HEK293 (cell line): ENCODE results near the gene AJM1.
"Not testable (repeated sequence)": the region's sequence is repeated elsewhere in the genome, so short reads cannot be mapped to it uniquely, and the experiment has no call there.

Experiments
- CTCF ChIA-PET: fragments of 350-600 bp; formaldehyde crosslinking; extraction: SDS; loops from one replicate; lab custom pipeline; 2021; ENCODE audit warnings: antibody characterized with exemption; lab: Yijun Ruan, JAX
- POLR2A ChIA-PET: fragments of 300-600 bp; formaldehyde crosslinking; extraction: SDS; loops from one replicate; lab custom pipeline; 2020; ENCODE audit warnings: antibody characterized with exemption, inconsistent platforms; lab: Yijun Ruan, JAX
- H3K27ac ChIP-seq: fragments of 200-500 bp; sonication (Bioruptor generic); 2 replicates; pipeline ENCODE4 v1.5.1; 2014; ENCODE audit warnings: low read depth, low read length, control low read depth, inconsistent platforms; ENCODE audit errors: extremely low read depth
- H3K36me3 ChIP-seq, 2 experiments: fragments of 200-500 bp in 1 of 2; sonication (Bioruptor generic) in 1 of 2; 1 replicate in 1 of 2; 2 replicates in 1 of 2; pipeline ENCODE4 v1.5.1; 2014 to 2017; ENCODE audit warnings: inconsistent platforms in 2 of 2, low read length in 2 of 2; ENCODE audit not compliant: control insufficient read depth in 2 of 2, insufficient read depth in 1 of 2
- H3K4me1 ChIP-seq: fragments of 200-500 bp; sonication (Bioruptor generic); 2 replicates; pipeline ENCODE4 v1.5.1; 2014; ENCODE audit warnings: mild to moderate bottlenecking, low read length, inconsistent platforms; ENCODE audit not compliant: control insufficient read depth, insufficient read depth
- H3K4me3 ChIP-seq: 2 replicates; pipeline ENCODE4 v1.5.1; 2011; ENCODE audit warnings: low read depth, mild to moderate bottlenecking, control low read depth, low read length, moderate library complexity
- H3K9me3 ChIP-seq: fragments of 200-500 bp; sonication (Bioruptor generic); 2 replicates; pipeline ENCODE4 v1.5.1; 2014; ENCODE audit warnings: low read depth, low read length, inconsistent platforms; ENCODE audit not compliant: control insufficient read depth, insufficient read depth
- CTCF ChIP-seq: fragments of 450-650 bp; formaldehyde crosslinking; IDR thresholded peaks from 2 replicates; pipeline ENCODE4 v1.5.1; 2016; ENCODE audit warnings: missing biosample characterization, missing genetic modification characterization
- GLIS1 ChIP-seq: fragments of 450-650 bp; formaldehyde crosslinking; IDR thresholded peaks from 2 replicates; pipeline ENCODE4 v1.5.1; 2016; ENCODE audit warnings: missing biosample characterization, missing genetic modification characterization
- GLIS2 ChIP-seq: fragments of 450-650 bp; formaldehyde crosslinking; IDR thresholded peaks from 2 replicates; pipeline ENCODE4 v1.5.1; 2016; ENCODE audit warnings: missing biosample characterization, missing genetic modification characterization
- KLF1 ChIP-seq: fragments of 450-650 bp; formaldehyde crosslinking; IDR thresholded peaks from 2 replicates; pipeline ENCODE4 v1.5.1; 2016; ENCODE audit warnings: missing biosample characterization, missing genetic modification characterization
- KLF10 ChIP-seq: fragments of 450-650 bp; IDR thresholded peaks from 2 replicates; pipeline ENCODE4 v1.5.1; 2018; ENCODE audit warnings: missing biosample characterization, mild to moderate bottlenecking, missing genetic modification characterization
- KLF8 ChIP-seq: fragments of 450-650 bp; formaldehyde crosslinking; IDR thresholded peaks from 2 replicates; pipeline ENCODE4 v1.5.1; 2016; ENCODE audit warnings: missing biosample characterization, missing genetic modification characterization
- KLF9 ChIP-seq: fragments of 450-650 bp; formaldehyde crosslinking; IDR thresholded peaks from 2 replicates; pipeline ENCODE4 v1.5.1; 2016; ENCODE audit warnings: missing biosample characterization, missing genetic modification characterization, low read depth
- SP3 ChIP-seq: fragments of 450-650 bp; formaldehyde crosslinking; IDR thresholded peaks from 2 replicates; pipeline ENCODE4 v1.5.1; 2016; ENCODE audit warnings: missing biosample characterization, missing genetic modification characterization
- ZNF138 ChIP-seq: fragments of 450-650 bp; formaldehyde crosslinking; IDR thresholded peaks from 2 replicates; pipeline ENCODE4 v1.5.1; 2016; ENCODE audit warnings: missing biosample characterization, missing genetic modification characterization, borderline replicate concordance
- ZNF335 ChIP-seq: fragments of 450-650 bp; formaldehyde crosslinking; conservative IDR thresholded peaks from 2 replicates; pipeline ENCODE4 v1.5.1; 2016; ENCODE audit warnings: missing biosample characterization, missing genetic modification characterization

The AJM1 gene

GRCh38 chr9:136843159-136843800 lies 1.0 kb downstream of the AJM1 start:
- H3K4me1 ChIP-seq, H3K27ac ChIP-seq, H3K4me3 ChIP-seq, H3K9me3 ChIP-seq: not testable (repeated sequence)
- POLR2A ChIA-PET = interaction anchor here (0.6 to 3.7 kb wide), 5 partner anchors 36 to 59 kb away, joined by 3 to 17 read pairs (median 10); partner anchors contain the start of genes RABL6 and TRAF2
- TF ChIP-seq GLIS2 (tag by site-specific recombination) (peak; percentile 62), KLF8 (tag by site-specific recombination) (peak; percentile 13; the same call in 1 of the 2 replicates), GLIS1 (tag by site-specific recombination) (peak; percentile 79), ZNF335 (tag by site-specific recombination) (0 out of 2 replicates have a peak, but pooled peaks have one; percentile 19)
- CTCF ChIA-PET = interaction anchor here (0.6 to 3.6 kb wide), 26 partner anchors 11 to 1406 kb away, joined by 3 to 27 read pairs (median 4); partner anchors contain the start of gene LCN15
- H3K36me3 ChIP-seq = peaks cover 0 to 25% of the 10 kb centered on the region in 2 experiments; a peak in 1 of 3 replicates

- not testable (repeated sequence) for H3K4me3 ChIP-seq, H3K27ac ChIP-seq
- peaks cover 0 to 18% of the 10 kb centered on the region in 2 experiments; a peak in 1 of 3 replicates for H3K36me3 ChIP-seq
- TF ChIP-seq KLF9 (tag by site-specific recombination) (peak; percentile 84), KLF1 (tag by site-specific recombination) (0 out of 2 replicates have a peak, but pooled peaks have one; percentile 36), CTCF (tag by site-specific recombination) (0 out of 2 replicates have a peak, but pooled peaks have one; percentile 49), KLF10 (tag by site-specific recombination) (peak; percentile 47; the same call in 1 of the 2 replicates)
- TF ChIP-seq, all 188 proteins: peak for 4; not testable (repeated sequence) for 184
- ChIA-PET POLR2A (interaction anchor here (0.6 to 3.7 kb wide), 2 partner anchors 44 to 58 kb away, joined by 3 to 17 read pairs; no protein-coding TSS in a partner anchor), CTCF (interaction anchor here (0.6 to 3.6 kb wide), 16 partner anchors 12 to 206 kb away, joined by 3 to 27 read pairs (median 4); no protein-coding TSS in a partner anchor)
- H3K4me1 ChIP-seq, H3K9me3 ChIP-seq: not testable (repeated sequence)
These were observed 1.8 kb downstream of the AJM1 start for GRCh38 chr9:136843801-136844740.

- Histone ChIP-seq H3K4me3 (no peak overlapping the region), H3K4me1 (0 out of 2 replicates have a peak, but pooled peaks cover 6% of the 10 kb centered on the region)
- CTCF ChIA-PET = interaction anchor here (1.0 to 2.9 kb wide), 8 partner anchors 15 to 190 kb away, joined by 3 to 14 read pairs (median 4); no protein-coding TSS in a partner anchor
These were observed 2.6 kb downstream of the AJM1 start for GRCh38 chr9:136844761-136845464.

More at GRCh38 chr9:136844761-136845464, 2.6 kb downstream of the AJM1 start:
- Histone ChIP-seq H3K9me3 (no peaks in the 10 kb centered on the region), H3K27ac (no peak overlapping the region)
- POLR2A ChIA-PET = interaction anchor here (3.7 kb wide), 1 partner anchor 45 kb away, joined by 17 read pairs; no protein-coding TSS in a partner anchor
- TF ChIP-seq SP3 (tag by site-specific recombination) = no peak
- no peak for TF ChIP-seq ZNF138 (tag by site-specific recombination)
- TF ChIP-seq, all 188 proteins: peak for 0
- H3K36me3 ChIP-seq = peaks cover 0 to 11% of the 10 kb centered on the region in 2 experiments; a peak in 1 of 3 replicates
